ENCODE data around the gene FGD2. TPM values are rescaled to one million over a fixed set of nuclear protein-coding genes. Genes with fewer than 3 reads are reported as not detected.

FGD2 gene
- total RNA-seq = not detected in 2 replicates

GRCh38 chr6:37005061-37005810 is at the start of gene FGD2:
FGD2 (plus strand) TSS chr6:37005655; CDS start chr6:37005818, 163 bp downstream.

GRCh38 chr6:36985808-36986703 is 19.4 kb upstream of the FGD2 start, which contains the start of gene MTCH1:
MTCH1 (minus strand) TSS chr6:36986196; CDS start chr6:36986173, 23 bp downstream.

Other genes with a start within 250 kb of the FGD2 start
- 4.6 and 5.8 TPM in 2 replicates for gene CPNE5, start 166.2 kb upstream of the FGD2 start, total RNA-seq
- gene PPIL1, start 130.9 kb upstream of the FGD2 start, total RNA-seq = 44.4 and 48.7 TPM in 2 replicates
- 19.2 and 23.3 TPM in 2 replicates for gene C6orf89, start 119.7 kb upstream of the FGD2 start, total RNA-seq
- gene PI16, start 50.9 kb upstream of the FGD2 start, total RNA-seq = not detected in 2 replicates
- gene MTCH1, start 19.5 kb upstream of the FGD2 start, total RNA-seq = 297 and 327 TPM in 2 replicates
- gene PIM1, start 164.5 kb downstream of the FGD2 start, total RNA-seq = 3.2 and 3.6 TPM in 2 replicates